ENCODE results near the gene DRD1.

DNA sequence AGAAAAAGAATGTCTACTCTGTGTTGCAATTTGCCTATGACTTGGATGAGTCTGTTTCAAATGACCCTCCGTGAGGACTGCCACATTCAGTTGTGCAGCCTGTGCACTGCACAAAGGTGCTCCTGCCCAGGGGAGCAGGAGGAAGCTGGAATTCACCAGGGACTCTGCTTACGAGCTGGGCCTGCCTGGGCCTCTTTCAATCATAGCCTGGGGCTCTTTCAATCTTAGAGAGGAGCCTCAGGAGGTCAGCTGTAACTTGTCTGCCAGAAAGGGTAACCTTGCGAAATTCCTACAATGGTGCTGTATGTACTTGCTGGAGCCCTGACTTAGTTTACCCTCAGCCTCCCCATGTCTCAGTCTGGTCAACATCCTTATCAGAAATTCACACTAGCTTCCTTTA is 25.9 kb upstream of the DRD1 start:
- TF ChIP-seq, protein P1, sequence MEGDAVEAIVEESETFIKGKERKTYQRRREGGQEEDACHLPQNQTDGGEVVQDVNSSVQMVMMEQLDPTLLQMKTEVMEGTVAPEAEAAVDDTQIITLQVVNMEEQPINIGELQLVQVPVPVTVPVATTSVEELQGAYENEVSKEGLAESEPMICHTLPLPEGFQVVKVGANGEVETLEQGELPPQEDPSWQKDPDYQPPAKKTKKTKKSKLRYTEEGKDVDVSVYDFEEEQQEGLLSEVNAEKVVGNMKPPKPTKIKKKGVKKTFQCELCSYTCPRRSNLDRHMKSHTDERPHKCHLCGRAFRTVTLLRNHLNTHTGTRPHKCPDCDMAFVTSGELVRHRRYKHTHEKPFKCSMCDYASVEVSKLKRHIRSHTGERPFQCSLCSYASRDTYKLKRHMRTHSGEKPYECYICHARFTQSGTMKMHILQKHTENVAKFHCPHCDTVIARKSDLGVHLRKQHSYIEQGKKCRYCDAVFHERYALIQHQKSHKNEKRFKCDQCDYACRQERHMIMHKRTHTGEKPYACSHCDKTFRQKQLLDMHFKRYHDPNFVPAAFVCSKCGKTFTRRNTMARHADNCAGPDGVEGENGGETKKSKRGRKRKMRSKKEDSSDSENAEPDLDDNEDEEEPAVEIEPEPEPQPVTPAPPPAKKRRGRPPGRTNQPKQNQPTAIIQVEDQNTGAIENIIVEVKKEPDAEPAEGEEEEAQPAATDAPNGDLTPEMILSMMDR (IDR thresholded peaks at IDR 0.05) = no peak
- TF ChIP-seq POLR2A (IDR thresholded peaks at IDR 0.05) (no peak), POLR2AphosphoS5 (IDR thresholded peaks at IDR 0.05) (no peak), EP300 (IDR thresholded peaks at IDR 0.05) (no peak)

All from upper lobe of left lung (tissue), 4 donors.